ENCODE measurements around the gene SLC24A1. TPM values are rescaled to one million over a fixed set of nuclear protein-coding genes. Genes with fewer than 3 reads are reported as not detected.

The SLC24A1 gene
- total RNA-seq, 1 donor from 2014 or later = 4.7 TPM

GRCh38 chr15:65676123-65676522 is 54.4 kb downstream of the SLC24A1 start:
- Mint-ChIP-seq H3K4me3 (ENCODE audit: unreplicated experiment) (no peak overlapping the region), H3K27ac (ENCODE audit: unreplicated experiment) (no peak overlapping the region), H3K36me3 (ENCODE audit: unreplicated experiment) (no peaks in the 10 kb centered on the region), H3K27me3 (ENCODE audit: unreplicated experiment) (no peaks in the 10 kb centered on the region), H3K4me1 (ENCODE audit: low read depth, unreplicated experiment) (no peaks in the 10 kb centered on the region), H3K9me3 (ENCODE audit: unreplicated experiment) (no peaks in the 10 kb centered on the region)
- no peak for TF ChIP-seq CTCF (IDR thresholded peaks at IDR 0.05; ENCODE audit: partially characterized antibody, unreplicated experiment)
- DNase-seq = no peak

GRCh38 chr15:65680544-65680943 is 58.8 kb downstream of the SLC24A1 start:
- Mint-ChIP-seq H3K27me3 (ENCODE audit: unreplicated experiment) (no peaks in the 10 kb centered on the region), H3K4me1 (ENCODE audit: low read depth, unreplicated experiment) (no peaks in the 10 kb centered on the region), H3K9me3 (ENCODE audit: unreplicated experiment) (no peaks in the 10 kb centered on the region), H3K36me3 (ENCODE audit: unreplicated experiment) (no peaks in the 10 kb centered on the region), H3K4me3 (ENCODE audit: unreplicated experiment) (no peak overlapping the region), H3K27ac (ENCODE audit: unreplicated experiment) (no peak overlapping the region)
- no peak for DNase-seq
- no peak for TF ChIP-seq CTCF (IDR thresholded peaks at IDR 0.05; ENCODE audit: partially characterized antibody, unreplicated experiment)

DNA sequence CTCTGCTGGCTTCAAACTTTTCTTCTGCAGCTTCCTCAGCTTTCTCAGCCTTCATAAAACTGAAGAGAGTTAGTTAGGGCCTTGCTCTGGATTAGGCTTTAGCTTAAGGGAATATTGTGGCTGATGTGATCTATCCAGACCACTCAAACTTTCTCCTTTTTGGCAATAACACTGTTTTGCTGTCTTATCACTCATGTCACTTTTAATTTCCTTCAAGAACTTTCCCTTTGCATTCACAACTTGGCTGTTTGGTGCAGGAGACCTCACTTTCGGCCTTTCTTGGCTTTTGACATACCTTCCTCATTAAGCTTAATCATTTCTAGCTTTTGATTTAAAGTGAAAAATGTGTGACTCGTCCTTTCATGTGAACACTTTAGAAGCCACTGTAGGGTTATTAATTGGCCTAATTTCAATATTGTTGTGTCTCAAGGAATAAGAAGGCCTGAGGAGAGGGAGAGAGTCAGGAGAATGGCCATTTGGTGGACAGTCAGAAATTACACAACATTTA is 60.7 kb downstream of the SLC24A1 start:
- no peak overlapping the region for H3K4me3 Mint-ChIP-seq (ENCODE audit: unreplicated experiment)
- H3K27ac Mint-ChIP-seq (ENCODE audit: unreplicated experiment) = no peak overlapping the region
- no peaks in the 10 kb centered on the region for H3K9me3 Mint-ChIP-seq (ENCODE audit: unreplicated experiment)
- DNase-seq = no peak
- H3K27me3 Mint-ChIP-seq (ENCODE audit: unreplicated experiment) = no peaks in the 10 kb centered on the region
- no peaks in the 10 kb centered on the region for H3K36me3 Mint-ChIP-seq (ENCODE audit: unreplicated experiment)
- TF ChIP-seq CTCF (IDR thresholded peaks at IDR 0.05; ENCODE audit: partially characterized antibody, unreplicated experiment) = no peak
- no peaks in the 10 kb centered on the region for H3K4me1 Mint-ChIP-seq (ENCODE audit: low read depth, unreplicated experiment)

DNA sequence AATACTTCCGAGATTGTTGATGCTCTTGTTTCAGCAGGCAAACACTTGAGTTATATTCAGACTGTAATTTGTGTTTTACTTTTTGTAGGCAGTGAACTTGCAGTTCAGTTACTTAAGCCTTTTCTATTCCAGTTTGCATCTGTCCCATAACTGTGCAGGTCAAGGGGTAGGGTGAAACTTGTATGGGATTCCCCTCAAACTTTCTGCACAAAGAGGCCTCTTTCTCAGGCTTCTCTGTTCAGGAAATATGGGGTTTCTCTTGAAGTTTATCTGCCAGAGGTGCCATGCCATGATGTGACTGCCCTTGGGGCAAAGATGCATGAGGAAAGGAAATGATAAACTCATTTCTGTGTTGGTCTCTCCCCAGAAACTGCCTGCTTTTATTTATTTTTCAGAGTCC is 66.7 kb downstream of the SLC24A1 start:
- Mint-ChIP-seq H3K36me3 (ENCODE audit: unreplicated experiment) (no peaks in the 10 kb centered on the region), H3K9me3 (ENCODE audit: unreplicated experiment) (no peaks in the 10 kb centered on the region), H3K27me3 (ENCODE audit: unreplicated experiment) (no peaks in the 10 kb centered on the region), H3K27ac (ENCODE audit: unreplicated experiment) (no peak overlapping the region), H3K4me1 (ENCODE audit: low read depth, unreplicated experiment) (peaks cover 6% of the 10 kb centered on the region), H3K4me3 (ENCODE audit: unreplicated experiment) (no peak overlapping the region)
- TF ChIP-seq CTCF (IDR thresholded peaks at IDR 0.05; ENCODE audit: partially characterized antibody, unreplicated experiment) = no peak
- no peak for DNase-seq

- Mint-ChIP-seq H3K4me1 (ENCODE audit: low read depth, unreplicated experiment) (peaks cover 6% of the 10 kb centered on the region), H3K9me3 (ENCODE audit: unreplicated experiment) (no peaks in the 10 kb centered on the region), H3K27ac (ENCODE audit: unreplicated experiment) (no peak overlapping the region), H3K27me3 (ENCODE audit: unreplicated experiment) (no peaks in the 10 kb centered on the region), H3K36me3 (ENCODE audit: unreplicated experiment) (no peaks in the 10 kb centered on the region), H3K4me3 (ENCODE audit: unreplicated experiment) (no peak overlapping the region)
- DNase-seq = no peak
- no peak for TF ChIP-seq CTCF (IDR thresholded peaks at IDR 0.05; ENCODE audit: partially characterized antibody, unreplicated experiment)
Observed at GRCh38 chr15:65690173-65690572, 68.4 kb downstream of the SLC24A1 start.
